Neural cell (in vitro differentiated cells): ENCODE measurements around the gene ITGA1. TPM values are rescaled to one million over a fixed set of nuclear protein-coding genes. Genes with fewer than 3 reads are reported as not detected.

Experiments used
- H2AFZ ChIP-seq: fragments of 200-600, 300-800 bp; sonication (generic), shearing (Covaris generic); 2 replicates; pipeline ENCODE4 v1.6.0; 2014; ENCODE audit warnings: low read depth, mild to moderate bottlenecking, antibody characterized with exemption, low read length, moderate library complexity
- H3F3A ChIP-seq: fragments of 200-600 bp; shearing (Covaris generic); 2 replicates; pipeline ENCODE4 v1.6.1; 2016; ENCODE audit warnings: mild to moderate bottlenecking, moderate library complexity, mixed read lengths, antibody characterized with exemption, low read length; ENCODE audit not compliant: insufficient read depth, poor library complexity, severe bottlenecking
- H3K27ac ChIP-seq: fragments of 200-600, 300-800 bp; sonication (generic), shearing (Covaris generic); 2 replicates; pipeline ENCODE4 v1.5.1; 2014; ENCODE audit warnings: mild to moderate bottlenecking, low read length, moderate library complexity
- H3K27me3 ChIP-seq: fragments of 300-800, 200-600 bp; sonication (generic), shearing (Covaris generic); 2 replicates; pipeline ENCODE4 v1.6.0; 2014; ENCODE audit warnings: mild to moderate bottlenecking, low read depth, low read length, moderate library complexity; ENCODE audit not compliant: insufficient read depth
- H3K36me3 ChIP-seq: fragments of 300-800, 200-600 bp; sonication (generic), shearing (Covaris generic); 2 replicates; pipeline ENCODE4 v1.5.1; 2014; ENCODE audit warnings: mild to moderate bottlenecking, antibody characterized with exemption, low read length, moderate library complexity; ENCODE audit not compliant: insufficient read depth
- H3K4me2 ChIP-seq: fragments of 300-800, 200-600 bp; sonication (generic), shearing (Covaris generic); 2 replicates; pipeline ENCODE4 v1.6.0; 2014; ENCODE audit warnings: mild to moderate bottlenecking, low read length
- H3K4me3 ChIP-seq: fragments of 300-800, 200-600 bp; sonication (generic), shearing (Covaris generic); 2 replicates; pipeline ENCODE4 v1.5.1; 2014; ENCODE audit warnings: mild to moderate bottlenecking, low read length, moderate library complexity
- H3K79me2 ChIP-seq: fragments of 200-600 bp; shearing (Covaris generic); replicated peaks from 2 replicates; pipeline ENCODE4 v1.6.0; 2014; ENCODE audit warnings: mild to moderate bottlenecking, low read length, moderate library complexity; ENCODE audit not compliant: insufficient read depth
- H3K9ac ChIP-seq: fragments of 300-800, 200-600 bp; sonication (generic), shearing (Covaris generic); 2 replicates; pipeline ENCODE4 v1.6.1; 2016; ENCODE audit warnings: mild to moderate bottlenecking, low read length, mixed read lengths
- H3K9me2 ChIP-seq: fragments of 200-600 bp; shearing (Covaris generic); 2 replicates; pipeline ENCODE4 v1.6.1; 2016; ENCODE audit warnings: mild to moderate bottlenecking, low read length, mixed read lengths; ENCODE audit not compliant: insufficient read depth
- H3K9me3 ChIP-seq: fragments of 200-600, 300-800 bp; sonication (generic), shearing (Covaris generic); 2 replicates; pipeline ENCODE4 v1.6.1; 2016; ENCODE audit warnings: mild to moderate bottlenecking, mixed run types, low read length, moderate library complexity, mixed read lengths
- H4K20me1 ChIP-seq: fragments of 200-600 bp; shearing (Covaris generic); 2 replicates; pipeline ENCODE4 v1.6.1; 2016; ENCODE audit warnings: mild to moderate bottlenecking, mixed run types; ENCODE audit not compliant: insufficient read depth
- EP300 ChIP-seq: fragments of 450-650 bp; conservative IDR thresholded peaks from 2 replicates; pipeline ENCODE4 v1.6.1; 2014; ENCODE audit warnings: antibody characterized with exemption, mild to moderate bottlenecking, moderate library complexity; ENCODE audit not compliant: poor library complexity, severe bottlenecking
- EZH2 ChIP-seq: fragments of 200-600, 300-800 bp; shearing (Covaris generic), sonication (generic); IDR thresholded peaks from 2 replicates; pipeline ENCODE4 v1.6.1; 2014; ENCODE audit warnings: antibody characterized with exemption, low read length, borderline replicate concordance, mild to moderate bottlenecking; ENCODE audit not compliant: insufficient read depth, poor library complexity, severe bottlenecking
- MXI1 ChIP-seq: fragments of 450-650 bp; conservative IDR thresholded peaks from 2 replicates; pipeline ENCODE4 v1.6.1; 2014; ENCODE audit warnings: antibody characterized with exemption, mild to moderate bottlenecking; ENCODE audit not compliant: poor library complexity, severe bottlenecking
- POLR2AphosphoS5 ChIP-seq: IDR thresholded peaks from 2 replicates; pipeline ENCODE4 v1.6.1; 2012
- RAD21 ChIP-seq: fragments of 450-650 bp; conservative IDR thresholded peaks from 2 replicates; pipeline ENCODE4 v1.6.1; 2014; ENCODE audit warnings: antibody characterized with exemption, mild to moderate bottlenecking, moderate library complexity
- REST ChIP-seq: IDR thresholded peaks from 2 replicates; pipeline ENCODE4 v1.6.1; 2012; ENCODE audit warnings: borderline replicate concordance
- SMC3 ChIP-seq: fragments of 450-650 bp; conservative IDR thresholded peaks from 2 replicates; pipeline ENCODE4 v1.6.1; 2014; ENCODE audit warnings: antibody characterized with exemption, mild to moderate bottlenecking, moderate library complexity; ENCODE audit not compliant: poor library complexity
- TAF1 ChIP-seq: IDR thresholded peaks from 2 replicates; pipeline ENCODE4 v1.6.1; 2012; ENCODE audit warnings: low read depth
- polyA plus RNA-seq: library from polyadenylated mRNA; depleted of rRNA; stranded (reverse); fragments of >200 nt; gene quantifications from 2 replicates; pipeline ENCODE4 v1.2.3, GENCODE V29; 2014
- TF ChIP-seq, protein P1 (sequence below): fragments of 450-650 bp; IDR thresholded peaks from 2 replicates; pipeline ENCODE4 v1.5.1; 2014; ENCODE audit warnings: antibody characterized with exemption, mild to moderate bottlenecking, moderate library complexity; ENCODE audit not compliant: poor library complexity, severe bottlenecking

Gene ITGA1
- polyA plus RNA-seq, 1 donor from 2014 or later, result 0.15 TPM

GRCh38 chr5:52878656-52879055 lies 90.9 kb downstream of the ITGA1 start:
- no peaks in the 10 kb centered on the region for H4K20me1 ChIP-seq
- H3K4me3 ChIP-seq, result no peak overlapping the region
- no peak overlapping the region for H2AFZ ChIP-seq
- no peaks in the 10 kb centered on the region for H3K9me2 ChIP-seq
- no peaks in the 10 kb centered on the region for H3K36me3 ChIP-seq
- H3K27me3 ChIP-seq, result no peaks in the 10 kb centered on the region
- H3K79me2 ChIP-seq, result no peaks in the 10 kb centered on the region
- no peak overlapping the region for H3K9ac ChIP-seq
- H3K27ac ChIP-seq, result no peak overlapping the region
- TF ChIP-seq REST (no peak), RAD21 (no peak), EP300 (no peak), TAF1 (no peak), SMC3 (no peak), POLR2AphosphoS5 (no peak), MXI1 (no peak), EZH2 (no peak)
- TF ChIP-seq, protein P1, sequence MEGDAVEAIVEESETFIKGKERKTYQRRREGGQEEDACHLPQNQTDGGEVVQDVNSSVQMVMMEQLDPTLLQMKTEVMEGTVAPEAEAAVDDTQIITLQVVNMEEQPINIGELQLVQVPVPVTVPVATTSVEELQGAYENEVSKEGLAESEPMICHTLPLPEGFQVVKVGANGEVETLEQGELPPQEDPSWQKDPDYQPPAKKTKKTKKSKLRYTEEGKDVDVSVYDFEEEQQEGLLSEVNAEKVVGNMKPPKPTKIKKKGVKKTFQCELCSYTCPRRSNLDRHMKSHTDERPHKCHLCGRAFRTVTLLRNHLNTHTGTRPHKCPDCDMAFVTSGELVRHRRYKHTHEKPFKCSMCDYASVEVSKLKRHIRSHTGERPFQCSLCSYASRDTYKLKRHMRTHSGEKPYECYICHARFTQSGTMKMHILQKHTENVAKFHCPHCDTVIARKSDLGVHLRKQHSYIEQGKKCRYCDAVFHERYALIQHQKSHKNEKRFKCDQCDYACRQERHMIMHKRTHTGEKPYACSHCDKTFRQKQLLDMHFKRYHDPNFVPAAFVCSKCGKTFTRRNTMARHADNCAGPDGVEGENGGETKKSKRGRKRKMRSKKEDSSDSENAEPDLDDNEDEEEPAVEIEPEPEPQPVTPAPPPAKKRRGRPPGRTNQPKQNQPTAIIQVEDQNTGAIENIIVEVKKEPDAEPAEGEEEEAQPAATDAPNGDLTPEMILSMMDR, result no peak
- H3F3A ChIP-seq, result no peaks in the 10 kb centered on the region
- no peak overlapping the region for H3K4me2 ChIP-seq
- no peaks in the 10 kb centered on the region for H3K9me3 ChIP-seq

DNA sequence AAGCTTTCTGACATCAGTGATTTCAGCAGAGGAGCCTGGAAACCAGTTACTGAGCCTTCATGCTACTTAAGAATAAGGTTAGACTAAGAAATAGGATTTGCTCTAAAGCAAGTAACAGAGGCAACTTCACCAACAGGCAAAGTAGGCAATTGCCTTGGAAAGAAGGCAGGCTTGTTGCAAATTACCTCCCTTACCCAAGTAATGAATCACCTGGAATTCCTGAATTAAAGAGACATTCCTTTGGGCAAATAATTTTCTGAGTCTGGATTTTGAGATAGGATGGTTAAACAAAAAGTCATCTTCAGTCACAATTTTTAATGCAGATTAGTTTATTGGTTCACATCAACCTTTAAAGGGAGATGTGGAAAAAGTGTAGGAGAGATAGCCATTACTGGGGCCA lies 92.8 kb downstream of the ITGA1 start:
- H3K4me3 ChIP-seq, result no peak overlapping the region
- no peaks in the 10 kb centered on the region for H3K36me3 ChIP-seq
- H3K4me2 ChIP-seq, result no peak overlapping the region
- no peak for TF ChIP-seq POLR2AphosphoS5
- TF ChIP-seq MXI1, result no peak
- TF ChIP-seq SMC3, result no peak
- no peak for TF ChIP-seq TAF1
- TF ChIP-seq, protein P1, result no peak
- TF ChIP-seq EP300, result no peak
- no peak for TF ChIP-seq REST
- TF ChIP-seq EZH2, result no peak
- no peak for TF ChIP-seq RAD21
- no peak overlapping the region for H3K9ac ChIP-seq
- no peak overlapping the region for H3K27ac ChIP-seq
- no peaks in the 10 kb centered on the region for H3K79me2 ChIP-seq
- no peaks in the 10 kb centered on the region for H4K20me1 ChIP-seq
- H3K27me3 ChIP-seq, result no peaks in the 10 kb centered on the region
- no peaks in the 10 kb centered on the region for H3K9me3 ChIP-seq
- H3K9me2 ChIP-seq, result no peaks in the 10 kb centered on the region
- H3F3A ChIP-seq, result no peaks in the 10 kb centered on the region
- H2AFZ ChIP-seq, result no peak overlapping the region
